Measurements from ENCODE around the gene WIPF2.
A peak's percentile ranks its signal among the peaks of the same experiment; 100 is the strongest.

The WIPF2 gene

GRCh38 chr17:40311575-40311974 is 92.5 kb downstream of the WIPF2 start:
- DNase-seq, result peak in 2 of 3 donors; percentile 59 to 75
- ChIA-PET CTCF (interaction anchor here (1.1 to 50.4 kb wide), 7 partner anchors 9 to 109 kb away, joined by 3 to 1388 read pairs (median 10); partner anchors contain the start of genes GJD3 and RARA), POLR2A (interaction anchor here (0.7 to 1.7 kb wide), 7 partner anchors 8 to 34 kb away, joined by 3 to 12 read pairs (median 3); no protein-coding TSS in a partner anchor)
- 0% methylated on average over 1 of the region's 2 CpGs for WGBS (ENCODE audit: insufficient coverage)
- H3K36me3 ChIP-seq (ENCODE audit: control insufficient read depth in 4 of 4, insufficient read depth in 4 of 4, low read length in 3 of 4), result no peaks in the 10 kb centered on the region
- H3K27me3 ChIP-seq (replicated peaks in 2 of 5; ENCODE audit: control insufficient read depth in 4 of 5, insufficient read depth in 5 of 5, low read length in 4 of 5), result no peaks in the 10 kb centered on the region
- peaks cover 36 to 98% (median 95%) of the 10 kb centered on the region in 4 experiments for H3K4me1 ChIP-seq (ENCODE audit: control extremely low read depth in 1 of 4, control insufficient read depth in 4 of 4, insufficient read depth in 4 of 4, low read length in 3 of 4)
- H3K9me3 ChIP-seq (ENCODE audit: control extremely low read depth in 1 of 5, control insufficient read depth in 4 of 5, insufficient read depth in 2 of 5, low read depth in 1 of 5, low read length in 4 of 5), result no peaks in the 10 kb centered on the region
- no peak overlapping the region for H3K4me3 ChIP-seq (ENCODE audit: control insufficient read depth in 1 of 7, extremely low read depth in 1 of 7, insufficient read depth in 4 of 7, low read depth in 2 of 7, low read length in 6 of 7)
- no peak overlapping the region for H3K27ac ChIP-seq (ENCODE audit: insufficient read depth in 1 of 2, low read depth in 1 of 2, low read length in 2 of 2, poor library complexity in 1 of 2, severe bottlenecking in 2 of 2)

- H3K4me3 ChIP-seq (ENCODE audit: control insufficient read depth in 1 of 7, extremely low read depth in 1 of 7, insufficient read depth in 4 of 7, low read depth in 2 of 7, low read length in 6 of 7), result no peak overlapping the region
- POLR2A ChIA-PET, result interaction anchor here (0.7 to 1.7 kb wide), 4 partner anchors 9 to 30 kb away, joined by 3 to 12 read pairs (median 4); no protein-coding TSS in a partner anchor
Measured at GRCh38 chr17:40312131-40312731, 93.1 kb downstream of the WIPF2 start.

GRCh38 chr17:40312893-40313667 is 94.0 kb downstream of the WIPF2 start:
- POLR2A ChIA-PET, result no interaction called here
- H3K4me3 ChIP-seq (ENCODE audit: control insufficient read depth in 1 of 7, extremely low read depth in 1 of 7, insufficient read depth in 4 of 7, low read depth in 2 of 7, low read length in 6 of 7), result no peak overlapping the region
- no peaks in the 10 kb centered on the region for H3K9me3 ChIP-seq (ENCODE audit: control extremely low read depth in 1 of 5, control insufficient read depth in 4 of 5, insufficient read depth in 2 of 5, low read depth in 1 of 5, low read length in 4 of 5)
- H3K36me3 ChIP-seq (ENCODE audit: control insufficient read depth in 4 of 4, insufficient read depth in 4 of 4, low read length in 3 of 4), result no peaks in the 10 kb centered on the region
- 100% methylated on average over 3 of the region's 4 CpGs for WGBS (ENCODE audit: insufficient coverage)
- DNase-seq, result no peak
- no peak overlapping the region for H3K27ac ChIP-seq (ENCODE audit: insufficient read depth in 1 of 2, low read depth in 1 of 2, low read length in 2 of 2, poor library complexity in 1 of 2, severe bottlenecking in 2 of 2)
- H3K27me3 ChIP-seq (replicated peaks in 2 of 5; ENCODE audit: control insufficient read depth in 4 of 5, insufficient read depth in 5 of 5, low read length in 4 of 5), result no peaks in the 10 kb centered on the region
- H3K4me1 ChIP-seq (ENCODE audit: control extremely low read depth in 1 of 4, control insufficient read depth in 4 of 4, insufficient read depth in 4 of 4, low read length in 3 of 4), result peaks cover 30 to 97% (median 94%) of the 10 kb centered on the region in 4 experiments
- CTCF ChIA-PET, result interaction anchor here (0.9 to 50.4 kb wide), 5 partner anchors 10 to 41 kb away, joined by 3 to 1388 read pairs (median 20); partner anchors contain the start of genes GJD3 and RARA

More at GRCh38 chr17:40312131-40312731, 93.1 kb downstream of the WIPF2 start:
- CTCF ChIA-PET, result interaction anchor here (0.9 to 50.4 kb wide), 6 partner anchors 9 to 110 kb away, joined by 3 to 1388 read pairs (median 12); partner anchors contain the start of genes GJD3 and RARA
- no peaks in the 10 kb centered on the region for H3K9me3 ChIP-seq (ENCODE audit: control extremely low read depth in 1 of 5, control insufficient read depth in 4 of 5, insufficient read depth in 2 of 5, low read depth in 1 of 5, low read length in 4 of 5)
- H3K4me1 ChIP-seq (ENCODE audit: control extremely low read depth in 1 of 4, control insufficient read depth in 4 of 4, insufficient read depth in 4 of 4, low read length in 3 of 4), result peaks cover 34 to 98% (median 95%) of the 10 kb centered on the region in 4 experiments
- WGBS (ENCODE audit: insufficient coverage), result 50% methylated on average over 5 of the region's 7 CpGs
- H3K36me3 ChIP-seq (ENCODE audit: control insufficient read depth in 4 of 4, insufficient read depth in 4 of 4, low read length in 3 of 4), result no peaks in the 10 kb centered on the region
- no peak overlapping the region for H3K27ac ChIP-seq (ENCODE audit: insufficient read depth in 1 of 2, low read depth in 1 of 2, low read length in 2 of 2, poor library complexity in 1 of 2, severe bottlenecking in 2 of 2)
- no peak for DNase-seq
- no peaks in the 10 kb centered on the region for H3K27me3 ChIP-seq (replicated peaks in 2 of 5; ENCODE audit: control insufficient read depth in 4 of 5, insufficient read depth in 5 of 5, low read length in 4 of 5)

- H3K9me3 ChIP-seq (ENCODE audit: control extremely low read depth in 1 of 5, control insufficient read depth in 4 of 5, insufficient read depth in 2 of 5, low read depth in 1 of 5, low read length in 4 of 5), result no peaks in the 10 kb centered on the region
- H3K27me3 ChIP-seq (replicated peaks in 2 of 5; ENCODE audit: control insufficient read depth in 4 of 5, insufficient read depth in 5 of 5, low read length in 4 of 5), result no peaks in the 10 kb centered on the region
- ChIA-PET CTCF (interaction anchor here (1.0 to 50.4 kb wide), 4 partner anchors 9 to 40 kb away, joined by 3 to 1388 read pairs (median 68); partner anchors contain the start of genes GJD3 and RARA), POLR2A (interaction anchor here (0.6 to 1.5 kb wide), 4 partner anchors 10 to 31 kb away, joined by 3 to 16 read pairs (median 3); no protein-coding TSS in a partner anchor)
- peak overlapping the region in 1 of 2 experiments; percentile 20 for H3K27ac ChIP-seq (ENCODE audit: insufficient read depth in 1 of 2, low read depth in 1 of 2, low read length in 2 of 2, poor library complexity in 1 of 2, severe bottlenecking in 2 of 2)
- no peaks in the 10 kb centered on the region for H3K36me3 ChIP-seq (ENCODE audit: control insufficient read depth in 4 of 4, insufficient read depth in 4 of 4, low read length in 3 of 4)
- no peak overlapping the region for H3K4me3 ChIP-seq (ENCODE audit: control insufficient read depth in 1 of 7, extremely low read depth in 1 of 7, insufficient read depth in 4 of 7, low read depth in 2 of 7, low read length in 6 of 7)
- peaks cover 25 to 97% (median 93%) of the 10 kb centered on the region in 4 experiments for H3K4me1 ChIP-seq (ENCODE audit: control extremely low read depth in 1 of 4, control insufficient read depth in 4 of 4, insufficient read depth in 4 of 4, low read length in 3 of 4)
- WGBS (ENCODE audit: insufficient coverage), result 100% methylated on average over 2 of the region's 7 CpGs
- DNase-seq, result peak in 1 of 3 donors; percentile 42
Measured at GRCh38 chr17:40313668-40314583, 94.8 kb downstream of the WIPF2 start.

GRCh38 chr17:40314584-40314956 is 95.5 kb downstream of the WIPF2 start:
- Histone ChIP-seq H3K27ac (ENCODE audit: insufficient read depth in 1 of 2, low read depth in 1 of 2, low read length in 2 of 2, poor library complexity in 1 of 2, severe bottlenecking in 2 of 2) (peak overlapping the region in 1 of 2 experiments; percentile 20), H3K27me3 (replicated peaks in 2 of 5; ENCODE audit: control insufficient read depth in 4 of 5, insufficient read depth in 5 of 5, low read length in 4 of 5) (no peaks in the 10 kb centered on the region), H3K36me3 (ENCODE audit: control insufficient read depth in 4 of 4, insufficient read depth in 4 of 4, low read length in 3 of 4) (no peaks in the 10 kb centered on the region), H3K4me1 (ENCODE audit: control extremely low read depth in 1 of 4, control insufficient read depth in 4 of 4, insufficient read depth in 4 of 4, low read length in 3 of 4) (peaks cover 26 to 97% (median 93%) of the 10 kb centered on the region in 4 experiments), H3K9me3 (ENCODE audit: control extremely low read depth in 1 of 5, control insufficient read depth in 4 of 5, insufficient read depth in 2 of 5, low read depth in 1 of 5, low read length in 4 of 5) (no peaks in the 10 kb centered on the region), H3K4me3 (ENCODE audit: control insufficient read depth in 1 of 7, extremely low read depth in 1 of 7, insufficient read depth in 4 of 7, low read depth in 2 of 7, low read length in 6 of 7) (no peak overlapping the region)
- CTCF ChIA-PET, result interaction anchor here (1.0 to 50.4 kb wide), 5 partner anchors 8 to 40 kb away, joined by 3 to 1388 read pairs (median 12); partner anchors contain the start of genes GJD3 and RARA
- peak; percentile 95 to 99 (median 99) for DNase-seq
- 45% methylated on average over 2 of the region's 3 CpGs for WGBS (ENCODE audit: insufficient coverage)
- POLR2A ChIA-PET, result interaction anchor here (0.6 to 1.5 kb wide), 4 partner anchors 9 to 31 kb away, joined by 3 to 16 read pairs (median 3); no protein-coding TSS in a partner anchor

GRCh38 chr17:40315206-40315605 is 96.1 kb downstream of the WIPF2 start:
- Histone ChIP-seq H3K27me3 (replicated peaks in 2 of 5; ENCODE audit: control insufficient read depth in 4 of 5, insufficient read depth in 5 of 5, low read length in 4 of 5) (no peaks in the 10 kb centered on the region), H3K9me3 (ENCODE audit: control extremely low read depth in 1 of 5, control insufficient read depth in 4 of 5, insufficient read depth in 2 of 5, low read depth in 1 of 5, low read length in 4 of 5) (no peaks in the 10 kb centered on the region), H3K27ac (ENCODE audit: insufficient read depth in 1 of 2, low read depth in 1 of 2, low read length in 2 of 2, poor library complexity in 1 of 2, severe bottlenecking in 2 of 2) (peak overlapping the region; percentile 26 to 40), H3K4me3 (ENCODE audit: control insufficient read depth in 1 of 7, extremely low read depth in 1 of 7, insufficient read depth in 4 of 7, low read depth in 2 of 7, low read length in 6 of 7) (peak overlapping the region in 1 of 7 experiments; percentile 42), H3K36me3 (ENCODE audit: control insufficient read depth in 4 of 4, insufficient read depth in 4 of 4, low read length in 3 of 4) (no peaks in the 10 kb centered on the region), H3K4me1 (ENCODE audit: control extremely low read depth in 1 of 4, control insufficient read depth in 4 of 4, insufficient read depth in 4 of 4, low read length in 3 of 4) (peaks cover 30 to 97% (median 94%) of the 10 kb centered on the region in 4 experiments)
- DNase-seq, result no peak
- POLR2A ChIA-PET, result interaction anchor here (0.6 to 1.5 kb wide), 6 partner anchors 8 to 36 kb away, joined by 3 to 16 read pairs (median 4); no protein-coding TSS in a partner anchor
- CTCF ChIA-PET, result interaction anchor here (1.0 to 50.4 kb wide), 6 partner anchors 8 to 39 kb away, joined by 3 to 1388 read pairs (median 8); partner anchors contain the start of genes GJD3 and RARA
- WGBS (ENCODE audit: insufficient coverage), result 86% methylated on average over 3 of the region's 3 CpGs

All from common myeloid progenitor, CD34-positive (primary cell).